GM19351 (cell line): ENCODE data around the gene DUSP8.

Experiments used
- ATAC-seq: cut with Tn5 transposase; IDR thresholded peaks from one replicate; pipeline ENCODE4 v1.9.1; 2021; ENCODE audit warnings: mild to moderate bottlenecking, moderate library complexity; ENCODE audit not compliant: unreplicated experiment

Gene DUSP8

GRCh38 chr11:1554981-1555712 is 16.9 kb downstream of the DUSP8 start:
- no peak for ATAC-seq

GRCh38 chr11:1553808-1554594 is 18.1 kb downstream of the DUSP8 start:
- no peak for ATAC-seq

- no peak for ATAC-seq
Observed at GRCh38 chr11:1549338-1550330, 22.4 kb downstream of the DUSP8 start.

DNA sequence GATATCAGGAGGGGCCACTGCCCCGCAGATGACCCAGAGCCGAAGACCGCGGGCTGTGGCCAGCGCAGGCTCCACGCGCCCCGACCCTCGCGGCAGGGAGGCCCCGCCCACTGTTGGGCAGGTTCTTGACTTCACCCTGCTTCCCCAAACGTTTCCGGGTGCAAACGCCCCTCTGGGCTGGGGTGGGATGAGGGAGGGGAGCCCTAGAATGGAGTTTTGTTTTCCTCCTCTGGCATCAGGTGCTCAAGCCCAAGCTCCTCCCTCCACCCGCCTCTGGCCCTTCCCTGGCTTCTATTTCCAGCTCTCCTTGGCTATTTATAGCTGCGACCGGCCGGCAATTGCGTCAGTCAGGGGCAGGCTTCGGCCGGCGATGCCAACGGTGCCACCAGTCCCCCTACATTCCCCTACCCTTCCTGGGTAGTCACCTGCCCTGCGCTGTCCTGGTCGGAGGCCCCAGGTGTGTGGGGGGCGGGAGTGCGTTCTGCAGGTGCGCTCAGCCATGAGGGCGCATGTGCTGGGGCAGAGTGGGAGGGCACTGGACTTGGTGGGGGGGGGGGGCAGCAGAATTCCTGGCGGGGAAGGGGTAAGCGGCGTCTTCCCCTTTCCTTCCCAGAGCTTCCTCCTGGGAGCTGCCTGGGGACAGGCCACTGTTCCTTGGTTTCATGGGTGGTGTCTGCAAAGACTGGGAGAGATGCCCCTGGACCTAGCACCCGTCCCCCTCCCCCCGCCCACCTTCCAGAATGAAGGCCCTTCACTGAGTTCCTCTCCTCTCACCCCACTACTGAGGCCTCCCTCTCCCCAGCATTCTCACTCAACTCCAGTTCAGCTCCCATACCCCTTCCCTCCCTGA is 23.6 kb downstream of the DUSP8 start:
- no peak for ATAC-seq

DNA sequence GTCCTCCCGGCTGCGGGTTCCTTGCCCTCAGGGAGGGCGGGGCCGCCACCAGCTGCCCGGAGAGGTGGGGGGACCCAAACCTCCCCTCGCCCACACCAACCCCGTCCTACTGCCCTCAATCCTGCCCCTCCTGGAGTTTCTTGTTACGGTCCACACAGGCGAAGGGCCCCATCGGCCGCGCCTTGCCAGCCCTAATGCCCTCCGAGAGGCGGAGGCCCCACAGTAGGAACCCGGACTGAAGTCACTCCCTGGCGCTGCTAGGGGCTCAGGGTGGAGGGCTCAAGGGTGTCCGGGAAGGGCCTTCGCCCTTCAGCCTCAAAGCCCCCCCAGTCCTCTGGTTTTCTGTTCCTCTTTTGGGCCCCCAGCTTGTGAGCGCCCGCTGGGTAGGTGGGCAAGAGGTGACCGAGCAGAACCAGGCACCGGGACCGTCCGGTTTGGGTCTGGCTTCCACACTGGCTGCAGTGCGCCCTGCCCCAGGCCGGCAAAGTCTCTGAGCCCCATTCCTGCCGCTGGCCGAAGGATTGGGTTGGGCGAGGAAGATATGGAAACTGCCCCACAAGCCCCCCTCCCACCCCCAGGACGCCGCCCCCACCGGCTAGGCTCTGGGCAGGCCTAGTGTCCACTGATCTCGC is 24.5 kb downstream of the DUSP8 start:
- no peak for ATAC-seq

GRCh38 chr11:1546536-1547466 is 25.3 kb downstream of the DUSP8 start:
- no peak for ATAC-seq

DNA sequence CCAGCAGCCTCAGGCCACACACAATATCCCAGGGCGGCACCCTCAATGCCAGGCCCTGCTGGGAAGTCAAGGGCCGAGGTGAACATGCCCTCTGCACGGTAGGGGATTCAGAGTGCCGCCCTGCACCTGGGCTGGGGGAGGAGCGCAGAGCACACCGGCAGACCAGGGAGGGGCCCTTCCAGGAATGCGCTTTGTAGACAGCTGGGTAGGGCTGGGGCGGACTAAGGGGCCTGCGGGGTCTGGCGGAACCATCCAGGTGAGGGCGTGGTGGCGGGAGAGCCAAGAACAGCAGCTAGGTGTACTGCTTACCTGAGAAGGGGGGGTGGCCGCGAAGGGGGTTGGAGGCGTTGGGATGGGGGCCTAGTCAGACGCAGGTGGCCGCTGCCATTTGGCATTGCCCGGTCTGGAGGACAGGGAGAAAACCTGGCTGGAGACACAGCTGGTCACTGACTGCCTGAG is 26.0 kb downstream of the DUSP8 start:
- no peak for ATAC-seq

- no peak for ATAC-seq
Observed at GRCh38 chr11:1545432-1545831, 26.6 kb downstream of the DUSP8 start.

- no peak for ATAC-seq
Observed at GRCh38 chr11:1544536-1544935, 27.5 kb downstream of the DUSP8 start.

DNA sequence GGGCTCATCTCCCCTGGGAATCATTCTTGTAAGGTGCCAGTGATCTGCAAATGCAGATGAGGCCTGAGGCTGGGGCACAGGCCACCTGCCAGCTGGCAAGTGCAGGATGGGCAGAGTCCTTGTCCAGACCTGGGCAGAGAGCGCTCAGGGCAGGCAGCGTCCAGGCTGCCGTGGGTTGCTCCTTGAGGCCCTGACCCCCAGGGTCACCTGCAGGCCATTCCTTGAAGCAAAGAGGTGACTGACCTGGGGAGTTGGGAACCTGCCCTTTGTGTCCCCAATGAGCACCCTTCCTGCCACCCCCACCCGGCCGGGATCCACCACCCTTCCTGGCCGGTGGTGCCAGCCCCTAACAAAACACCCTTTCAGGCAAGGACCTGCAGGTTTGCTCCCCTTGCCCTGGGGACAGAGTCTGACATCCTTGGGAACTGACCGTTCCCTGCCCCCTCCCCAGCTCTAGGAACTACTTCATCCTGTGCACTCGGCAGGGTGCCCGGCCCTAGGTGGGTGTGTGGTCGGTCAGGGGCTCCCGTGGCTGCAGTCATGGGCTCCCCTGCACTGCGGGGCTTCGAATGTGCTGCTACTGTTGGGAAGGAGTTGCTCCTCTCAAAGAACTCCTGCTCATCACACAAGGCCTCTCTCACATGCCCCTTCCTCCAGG is 28.3 kb downstream of the DUSP8 start:
- no peak for ATAC-seq

- ATAC-seq: no peak
Observed at GRCh38 chr11:1542267-1542666, 29.8 kb downstream of the DUSP8 start.

DNA sequence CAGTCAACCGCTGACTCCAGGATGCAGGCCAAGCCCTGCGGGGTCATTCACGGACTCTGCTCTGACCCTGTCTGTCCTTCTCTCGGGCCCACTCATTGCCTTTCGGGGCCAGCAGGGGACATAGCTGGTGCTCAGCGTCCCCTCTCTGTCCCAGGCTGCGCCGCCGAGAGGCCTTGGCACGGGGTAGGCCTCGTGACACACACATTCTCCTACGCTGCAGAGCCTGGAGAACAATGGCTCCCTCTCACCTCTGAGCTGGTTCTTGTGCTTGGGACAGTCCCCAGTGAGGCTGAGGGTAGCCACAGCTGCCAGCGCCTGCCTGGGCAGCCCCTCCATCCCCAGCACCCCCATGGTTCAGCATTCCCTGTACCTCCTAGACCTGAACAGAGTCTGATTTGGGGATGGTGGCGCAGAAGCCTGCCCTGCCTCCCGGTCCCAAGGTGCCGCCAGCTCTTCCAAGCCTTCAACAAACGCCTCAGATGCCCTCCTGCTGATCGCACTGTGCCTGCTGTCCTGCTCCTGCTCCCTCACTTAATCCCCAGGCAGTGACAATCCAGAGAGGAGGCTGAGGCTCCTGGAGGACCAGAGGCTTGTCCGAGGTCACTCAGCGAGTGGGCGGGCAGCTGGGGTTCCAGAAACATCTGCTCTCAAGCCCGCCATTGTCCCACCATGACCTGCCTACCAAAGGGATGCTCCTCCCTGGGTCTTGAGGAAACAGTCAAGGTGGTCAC is 30.4 kb downstream of the DUSP8 start:
- ATAC-seq: no peak

GRCh38 chr11:1540074-1540473 is 32.0 kb downstream of the DUSP8 start:
- ATAC-seq: no peak

DNA sequence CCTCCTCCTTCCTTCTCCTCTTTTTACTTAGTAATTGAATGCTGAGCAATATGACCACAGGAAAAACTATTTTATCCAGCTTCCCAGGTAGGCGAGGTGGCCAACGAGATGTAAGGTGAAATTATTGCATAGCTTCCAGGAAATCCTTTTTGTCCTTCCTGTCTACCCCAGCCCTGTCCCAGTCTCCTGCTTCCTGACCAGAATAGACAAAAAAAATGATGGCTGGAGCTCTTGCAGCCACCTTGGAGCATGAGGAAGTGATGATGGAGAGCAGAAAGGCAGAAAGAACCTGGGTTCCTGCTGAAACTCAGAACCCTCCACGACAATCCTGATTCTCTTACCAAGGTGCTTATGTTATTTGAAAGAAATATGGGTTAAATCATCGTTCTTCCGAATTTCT is 33.9 kb downstream of the DUSP8 start:
- no peak for ATAC-seq

DNA sequence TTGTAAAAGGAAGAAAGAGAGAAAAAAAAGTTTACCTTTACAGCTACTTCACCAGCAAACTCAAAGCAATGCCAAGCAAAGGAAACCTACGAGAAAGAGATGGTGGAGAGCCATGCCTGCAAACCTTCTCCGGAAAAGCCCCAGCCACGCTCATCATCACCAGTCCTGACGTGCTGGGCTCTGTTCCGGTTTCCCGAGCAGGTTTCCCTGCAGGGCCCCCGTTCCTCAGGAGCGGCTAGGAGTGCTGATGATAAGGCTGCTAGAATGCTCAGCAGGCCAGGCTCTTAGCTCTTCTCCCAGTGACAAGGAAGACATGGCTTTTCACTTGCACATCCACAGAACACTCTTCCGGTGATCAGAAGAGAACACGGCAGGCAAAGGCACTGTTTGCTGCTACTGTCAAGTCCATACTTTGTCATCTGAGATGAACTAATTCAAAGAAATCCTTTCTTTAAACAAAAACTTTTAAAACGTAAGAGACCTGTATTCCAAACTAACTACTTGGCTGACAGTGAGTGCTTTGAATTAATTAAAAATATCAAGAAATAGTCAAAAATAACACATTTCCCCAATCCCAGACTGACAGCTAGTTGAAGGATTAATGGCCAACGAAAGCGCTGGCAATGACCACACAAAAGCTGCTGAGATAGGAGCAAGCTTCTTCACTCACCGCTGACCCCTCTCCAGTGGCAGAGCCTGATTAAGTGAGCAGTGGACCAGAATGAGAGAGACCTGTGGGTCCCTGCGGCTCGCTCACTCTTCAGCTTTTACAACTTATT is 35.8 kb downstream of the DUSP8 start:
- ATAC-seq: no peak

DNA sequence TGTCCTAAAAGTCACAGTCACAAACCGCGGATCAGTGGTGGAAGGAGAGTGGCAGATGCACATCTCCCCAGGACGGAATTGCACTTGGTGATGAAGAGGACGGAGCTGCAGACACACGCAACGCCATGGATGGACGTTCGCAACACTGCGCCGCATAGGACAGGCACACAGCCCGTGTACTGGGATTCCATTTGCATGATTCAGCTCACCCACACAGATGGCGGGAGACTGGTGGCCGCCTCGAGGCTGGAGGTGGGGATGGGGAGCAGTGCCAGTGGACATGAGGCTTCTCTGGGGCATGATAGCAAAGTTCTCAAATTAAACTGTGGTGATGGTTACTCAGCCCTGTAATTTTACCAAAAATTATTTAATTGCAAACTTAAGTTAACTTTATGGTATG is 37.4 kb downstream of the DUSP8 start:
- ATAC-seq: no peak

- no peak for ATAC-seq
Observed at GRCh38 chr11:1534171-1534570, 37.9 kb downstream of the DUSP8 start.
